K562 (cell line): Measurements from ENCODE around the gene CHAC1. TPM values are rescaled to one million over a fixed set of nuclear protein-coding genes. Genes with fewer than 3 reads are reported as not detected.

Source experiments
- ATAC-seq: fragments of 200-7000 bp; cut with Tn5 transposase; 3 replicates; pipeline ENCODE4 v1.9.1; 2020; ENCODE audit warnings: moderate library complexity
- BruUV-seq: library from RNA; stranded (reverse); fragments of 400-500 nt; replicated peaks from 2 replicates; lab custom pipeline; 2021; lab: Mats Ljungman, UMichigan
- CTCF ChIA-PET: fragments of 300-600 bp; formaldehyde crosslinking; extraction: SDS; loops from one replicate; lab custom pipeline; 2021; ENCODE audit warnings: low intra/inter-chr PET ratio; lab: Yijun Ruan, JAX
- POLR2A ChIA-PET: fragments of 300-600, 350-650 bp; sonication (Branson Sonifier 250); formaldehyde crosslinking; extraction: SDS; loops from one replicate; lab custom pipeline; 2021; ENCODE audit warnings: antibody characterized with exemption, inconsistent platforms; lab: Yijun Ruan, JAX
- DNase-seq, 4 experiments: peaks; one replicate each; pipeline versions ENCODE4 v3.0.0 to v3.0.0-alpha.2; 2011 to 2018; ENCODE audit warnings: low spot score in 3 of 4, mixed read lengths in 3 of 4; ENCODE audit errors: extremely low read depth in 1 of 4
- FAIRE-seq: peaks from 2 replicates; lab custom pipeline; 2011; peaks lifted over from hg19 to GRCh38; lab: Jason Lieb, UNC
- H2AFZ ChIP-seq: 2 replicates; pipeline ENCODE4 v1.6.0; 2011; ENCODE audit warnings: low read depth, low read length, control low read depth, inconsistent platforms
- H3K27ac ChIP-seq: fragments of 200-600 bp; 3 replicates; pipeline ENCODE4 v1.8.0; 2011; ENCODE audit warnings: low read depth, mild to moderate bottlenecking, control low read depth, inconsistent platforms, low read length, moderate library complexity, mixed read lengths; ENCODE audit errors: extremely low read depth
- H3K27me3 ChIP-seq, 2 experiments: fragments of 300-600 bp in 1 of 2; 2 replicates in 1 of 2; 3 replicates in 1 of 2; pipeline versions ENCODE4 v1.6.0 to v1.8.0; 2011; ENCODE audit warnings: inconsistent platforms in 2 of 2, low read length in 2 of 2, mild to moderate bottlenecking in 1 of 2, mixed read lengths in 1 of 2, moderate library complexity in 1 of 2; ENCODE audit not compliant: control insufficient read depth in 2 of 2, insufficient read depth in 2 of 2
- H3K36me3 ChIP-seq: fragments of 300-600 bp; 3 replicates; pipeline ENCODE4 v1.8.0; 2011; ENCODE audit warnings: mild to moderate bottlenecking, low read length, inconsistent platforms; ENCODE audit not compliant: control insufficient read depth, insufficient read depth
- H3K4me1 ChIP-seq, 2 experiments: fragments of 200-600 bp in 1 of 2; replicated peaks in 1 of 2; 2 replicates in 1 of 2; 3 replicates in 1 of 2; pipeline versions ENCODE4 v1.5.1 to v1.8.0; 2011; ENCODE audit warnings: inconsistent platforms in 2 of 2, low read length in 2 of 2, mild to moderate bottlenecking in 1 of 2, mixed read lengths in 1 of 2, moderate library complexity in 1 of 2; ENCODE audit not compliant: control insufficient read depth in 2 of 2, insufficient read depth in 2 of 2
- H3K4me2 ChIP-seq: 2 replicates; pipeline ENCODE4 v1.6.1; 2011; ENCODE audit warnings: low read length, control low read depth, inconsistent platforms, mixed read lengths; ENCODE audit not compliant: insufficient read depth
- H3K4me3 ChIP-seq: fragments of 200-600 bp; sonication (generic), shearing (Covaris generic); 2 replicates; pipeline ENCODE4 v1.5.1; 2016; ENCODE audit warnings: control low read depth, inconsistent platforms
- H3K79me2 ChIP-seq: fragments of 200-600 bp; 3 replicates; pipeline ENCODE4 v1.8.0; 2011; ENCODE audit warnings: low read length, inconsistent platforms; ENCODE audit not compliant: control insufficient read depth, insufficient read depth
- H3K9ac ChIP-seq, 2 experiments: 2 replicates each; pipeline versions ENCODE4 v1.6.0 to v1.6.1; 2011; ENCODE audit warnings: low read depth in 2 of 2, low read length in 2 of 2, control low read depth in 1 of 2, inconsistent platforms in 1 of 2, mild to moderate bottlenecking in 1 of 2, mixed read lengths in 1 of 2; ENCODE audit not compliant: insufficient read depth in 1 of 2
- H3K9me1 ChIP-seq: one replicate; pipeline ENCODE4 v1.6.0; 2011; ENCODE audit warnings: inconsistent platforms, mild to moderate bottlenecking, low read length, moderate library complexity; ENCODE audit not compliant: control insufficient read depth, insufficient read depth
- H3K9me3 ChIP-seq: replicated peaks from 2 replicates; pipeline ENCODE4 v1.5.1; 2011; ENCODE audit warnings: low read depth, low read length, inconsistent platforms; ENCODE audit not compliant: control insufficient read depth, insufficient read depth
- H4K20me1 ChIP-seq: replicated peaks from 2 replicates; pipeline ENCODE4 v1.6.1; 2011; ENCODE audit warnings: low read length, inconsistent platforms, mixed read lengths; ENCODE audit not compliant: control insufficient read depth, insufficient read depth
- HBP1 ChIP-seq: fragments of 450-650 bp; formaldehyde crosslinking; IDR thresholded peaks from 2 replicates; pipeline ENCODE4 v1.4.0; 2022; ENCODE audit warnings: missing genetic modification characterization
- HDGF ChIP-seq: fragments of 450-650 bp; IDR thresholded peaks from 2 replicates; pipeline ENCODE4 v1.6.1; 2016
- JUNB ChIP-seq: fragments of 450-650 bp; formaldehyde crosslinking; conservative IDR thresholded peaks from 2 replicates; pipeline ENCODE4 v1.4.0; 2020; ENCODE audit warnings: mild to moderate bottlenecking
- MAZ ChIP-seq, 2 experiments: fragments of 450-650 bp in 1 of 2; sonication (generic) in 1 of 2; formaldehyde crosslinking; IDR thresholded peaks in 1 of 2; conservative IDR thresholded peaks in 1 of 2; 2 replicates each; pipeline versions ENCODE4 v1.4.0 to v1.5.0; 2020; ENCODE audit warnings: mild to moderate bottlenecking in 1 of 2, missing genetic modification reagents in 1 of 2
- PTTG1 ChIP-seq: fragments of 450-650 bp; IDR thresholded peaks from 2 replicates; pipeline ENCODE4 v1.6.1; 2016; ENCODE audit warnings: low read depth, mild to moderate bottlenecking, missing genetic modification characterization, missing compliant biosample characterization
- RFX1 ChIP-seq: fragments of 450-650 bp; IDR thresholded peaks from 2 replicates; pipeline ENCODE4 v1.6.1; 2016; ENCODE audit warnings: mild to moderate bottlenecking, moderate library complexity
- SIRT6 ChIP-seq: IDR thresholded peaks from one replicate; pipeline ENCODE4 v1.6.1; 2012; ENCODE audit warnings: low read depth, mild to moderate bottlenecking, control low read depth, inconsistent platforms, low read length, moderate library complexity
- TOE1 ChIP-seq, 2 experiments: fragments of 450-650 bp in 1 of 2; sonication (generic) in 1 of 2; formaldehyde crosslinking in 1 of 2; IDR thresholded peaks; 2 replicates each; pipeline versions ENCODE4 v1.7.1 to v1.8.0; 2016 to 2022; ENCODE audit warnings: borderline replicate concordance in 2 of 2, mild to moderate bottlenecking in 2 of 2, antibody characterized with exemption in 1 of 2, inconsistent platforms in 1 of 2, low read depth in 1 of 2, missing genetic modification reagents in 1 of 2, moderate library complexity in 1 of 2
- YBX1 ChIP-seq: fragments of 450-650 bp; IDR thresholded peaks from 2 replicates; pipeline ENCODE4 v1.7.1; 2016; ENCODE audit warnings: mild to moderate bottlenecking
- ZC3H11A ChIP-seq: IDR thresholded peaks from 2 replicates; pipeline ENCODE4 v1.6.1; 2012; ENCODE audit warnings: low read depth, low read length, improper control_type of control experiment
- ZHX1 ChIP-seq: fragments of 150-350 bp; conservative IDR thresholded peaks from 2 replicates; pipeline ENCODE4 v1.6.1; 2014; ENCODE audit warnings: low read length
- ZNF146 ChIP-seq: IDR thresholded peaks from one replicate; pipeline ENCODE4 v1.6.1; 2018; ENCODE audit warnings: missing compliant biosample characterization; ENCODE audit not compliant: unreplicated experiment
- ZNF23 ChIP-seq: fragments of 250-450 bp; sonication (Bioruptor Pico); IDR thresholded peaks from 2 replicates; pipeline ENCODE4 v1.4.0; 2020; ENCODE audit warnings: mild to moderate bottlenecking
- ZNF232 ChIP-seq: sonication (generic); formaldehyde crosslinking; IDR thresholded peaks from 2 replicates; pipeline ENCODE4 v1.8.0; 2022; ENCODE audit warnings: mild to moderate bottlenecking, missing genetic modification reagents
- ZNF311 ChIP-seq: fragments of 250-450 bp; sonication (Bioruptor Pico); IDR thresholded peaks from 2 replicates; pipeline ENCODE4 v1.4.0; 2020; ENCODE audit warnings: mild to moderate bottlenecking, moderate library complexity
- ZNF644 ChIP-seq: fragments of 200-800 bp; sonication (Bioruptor generic); IDR thresholded peaks from 2 replicates; pipeline ENCODE4 v1.6.1; 2016; ENCODE audit warnings: low read depth, missing genetic modification characterization, missing compliant biosample characterization
- ZNF79 ChIP-seq: fragments of 250-450 bp; sonication (Bioruptor Pico); IDR thresholded peaks from 2 replicates; pipeline ENCODE4 v1.4.0; 2020; ENCODE audit warnings: low read depth, mild to moderate bottlenecking, moderate library complexity
- WGBS: fragments of 100-300 bp; shearing (Covaris generic); methylation state at CpG from one replicate; pipeline ENCODE4 v1.1.6; 2016; ENCODE audit warnings: low coverage, mixed read lengths; ENCODE audit not compliant: insufficient coverage; ENCODE audit errors: missing lambda C conversion rate; 5-methylcytosine and 5-hydroxymethylcytosine counted together
- in situ Hi-C: fragments of 300-500 bp; cut with MboI; formaldehyde crosslinking; loops from 4 replicates; pipeline ENCODE4 v1.15.0; 2018; ENCODE audit warnings: inconsistent platforms, mixed read lengths
- intact Hi-C: fragments of 100-400 bp; cut with micrococcal nuclease; formaldehyde crosslinking; loops from 2 replicates; pipeline ENCODE4 v1.14.2; 2022
- polyA plus RNA-seq, 8 experiments: library from polyadenylated mRNA; depleted of rRNA in 4 of 8; stranded (reverse) in 5 of 8; unstranded in 3 of 8; fragments of >200 nt; fragmentation: Nextera tagmentation in 2 of 8; fragmentation: Illumina TruSeq in 1 of 8; extraction: Ambion mirVana in 2 of 8; extraction: Trizol in 1 of 8; gene quantifications; 2 replicates each; pipeline versions ENCODE4 v1.2.1 to v1.2.3, GENCODE V29; 2011 to 2014; ENCODE audit warnings: inconsistent platforms in 1 of 8, missing spikeins in 1 of 8
- total RNA-seq, 7 experiments: library from RNA; depleted of rRNA in 6 of 7; stranded (reverse); fragments of >200 nt in 6 of 7; fragmentation: Illumina TruSeq in 2 of 7; extraction: Trizol in 2 of 7; gene quantifications; 2 replicates each; pipeline versions ENCODE4 v1.2.1 to v1.2.3, GENCODE V29; 2011 to 2021; ENCODE audit warnings: low replicate concordance in 1 of 7
- TF ChIP-seq, protein P1 (sequence below): IDR thresholded peaks from 2 replicates; pipeline ENCODE4 v1.6.1; 2012; ENCODE audit warnings: low read depth, low read length, improper control_type of control experiment, borderline replicate concordance

Gene CHAC1
- total and polyA plus RNA-seq, 9 of the 15 experiments (the other 6 are each of a cell fraction or from before 2014, with no cell fraction given), result 0.47 to 39.0 (median 7.5) TPM

DNA sequence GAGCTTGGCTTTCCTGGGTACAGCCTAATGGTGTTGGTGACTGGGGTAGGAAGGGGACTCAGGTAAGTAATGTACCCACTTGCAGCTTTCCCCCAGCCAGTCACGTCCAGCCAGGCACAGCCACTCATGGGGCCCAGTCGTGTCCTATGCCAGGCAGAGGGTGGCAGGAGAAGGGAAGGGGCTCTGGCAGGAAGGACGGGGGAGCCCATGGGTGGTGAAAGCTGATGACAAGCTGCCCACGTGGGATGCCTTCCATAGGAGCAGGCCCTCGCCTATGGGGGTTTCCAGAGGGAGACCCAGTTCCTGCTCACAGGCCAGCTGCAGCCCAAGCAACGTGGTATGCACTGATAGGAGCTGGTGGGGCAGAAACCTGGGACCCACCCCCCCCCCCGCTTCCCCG, 10.7 kb downstream of the CHAC1 start:
- Histone ChIP-seq H3K27me3 (no peaks in the 10 kb centered on the region; a peak in 1 of 5 replicates), H3K4me3 (no peak overlapping the region), H4K20me1 (no peaks in the 10 kb centered on the region), H3K4me1 (peaks cover 0 to 23% of the 10 kb centered on the region in 2 experiments; a peak in 4 of 5 replicates), H3K9ac (peak overlapping the region in 1 of 2 experiments; percentile 56; a peak in 1 of 4 replicates), H3K9me1 (no peaks in the 10 kb centered on the region), H3K9me3 (no peaks in the 10 kb centered on the region), H3K27ac (no peak overlapping the region), H3K4me2 (no peak overlapping the region), H3K79me2 (no peaks in the 10 kb centered on the region), H2AFZ (no peak overlapping the region), H3K36me3 (no peaks in the 10 kb centered on the region)
- CTCF ChIA-PET, result no interaction called here
- POLR2A ChIA-PET, result interaction anchor here (0.6 to 2.7 kb wide), 6 partner anchors 9 to 342 kb away, joined by 3 to 16 read pairs (median 6); partner anchors contain the start of gene CHAC1
- 10% methylated on average over 7 of the region's 8 CpGs for WGBS
- BruUV-seq, result no TSS peak
- TF ChIP-seq SIRT6 (no peak), PTTG1 (no peak), ZNF79 (CRISPR knock-in tag) (no peak), HBP1 (CRISPR knock-in tag) (no peak), ZNF311 (CRISPR knock-in tag) (no peak), MAZ (CRISPR knock-in tag; conservative IDR thresholded peaks at IDR 0.05 in 1 of 2, IDR thresholded peaks at IDR 0.05 in 1 of 2) (no peak), ZNF232 (CRISPR knock-in tag) (no peak), ZC3H11A (no peak), ZNF23 (CRISPR knock-in tag) (no peak), ZNF644 (tag) (no peak), ZHX1 (no peak), YBX1 (no peak), ZNF146 (CRISPR knock-in tag) (no peak), JUNB (CRISPR knock-in tag) (no peak), HDGF (no peak), TOE1 (IDR thresholded peaks at IDR 0.05; ENCODE audit: borderline replicate concordance) (no peak), TOE1 (CRISPR knock-in tag; IDR thresholded peaks at IDR 0.05; ENCODE audit: borderline replicate concordance, low read depth) (no peak), RFX1 (no peak)
- TF ChIP-seq, protein P1, sequence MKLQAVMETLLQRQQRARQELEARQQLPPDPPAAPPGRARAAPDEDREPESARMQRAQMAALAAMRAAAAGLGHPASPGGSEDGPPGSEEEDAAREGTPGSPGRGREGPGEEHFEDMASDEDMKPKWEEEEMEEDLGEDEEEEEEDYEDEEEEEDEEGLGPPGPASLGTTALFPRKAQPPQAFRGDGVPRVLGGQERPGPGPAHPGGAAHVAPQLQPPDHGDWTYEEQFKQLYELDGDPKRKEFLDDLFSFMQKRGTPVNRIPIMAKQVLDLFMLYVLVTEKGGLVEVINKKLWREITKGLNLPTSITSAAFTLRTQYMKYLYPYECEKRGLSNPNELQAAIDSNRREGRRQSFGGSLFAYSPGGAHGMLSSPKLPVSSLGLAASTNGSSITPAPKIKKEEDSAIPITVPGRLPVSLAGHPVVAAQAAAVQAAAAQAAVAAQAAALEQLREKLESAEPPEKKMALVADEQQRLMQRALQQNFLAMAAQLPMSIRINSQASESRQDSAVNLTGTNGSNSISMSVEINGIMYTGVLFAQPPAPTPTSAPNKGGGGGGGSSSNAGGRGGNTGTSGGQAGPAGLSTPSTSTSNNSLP, result no peak
- intact Hi-C loops, result no loop called here
- in situ Hi-C loops, result no loop called here
- no peak for ATAC-seq
- peak in 2 of 4 experiments; percentile 25 to 39 for DNase-seq
- no peak for FAIRE-seq
